HG03095 (cell line): ENCODE data around the gene MAML1.

Experiments
- ATAC-seq: cut with Tn5 transposase; IDR thresholded peaks from one replicate; pipeline ENCODE4 v1.9.1; 2021; ENCODE audit warnings: moderate library complexity; ENCODE audit not compliant: unreplicated experiment

Gene MAML1

GRCh38 chr5:179803651-179804554 lies 71.3 kb downstream of the MAML1 start:
- no peak for ATAC-seq

GRCh38 chr5:179804555-179804947 lies 71.9 kb downstream of the MAML1 start:
- no peak for ATAC-seq

DNA sequence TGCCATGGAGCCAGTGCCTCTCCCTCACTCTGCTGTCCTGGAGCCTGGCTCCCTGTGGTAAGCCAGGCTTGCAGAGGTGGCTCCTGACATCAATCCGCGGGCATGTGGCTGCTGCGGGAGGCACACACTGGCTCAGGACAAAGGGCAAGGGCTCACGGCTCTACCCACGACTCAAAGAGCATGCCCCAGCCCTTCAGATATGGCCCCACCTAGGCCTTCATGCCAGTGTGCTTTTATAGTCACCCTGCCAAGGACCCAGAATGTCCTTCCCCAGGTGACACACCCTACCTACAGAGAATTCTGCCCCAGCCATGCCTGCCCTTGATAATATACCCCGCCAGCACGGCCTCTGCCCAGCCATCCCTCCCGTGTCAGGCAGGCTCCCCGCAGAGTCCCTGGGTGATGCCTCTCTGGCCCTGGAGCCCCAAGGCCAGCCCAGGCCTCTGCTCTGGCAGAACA lies 72.5 kb downstream of the MAML1 start:
- no peak for ATAC-seq

DNA sequence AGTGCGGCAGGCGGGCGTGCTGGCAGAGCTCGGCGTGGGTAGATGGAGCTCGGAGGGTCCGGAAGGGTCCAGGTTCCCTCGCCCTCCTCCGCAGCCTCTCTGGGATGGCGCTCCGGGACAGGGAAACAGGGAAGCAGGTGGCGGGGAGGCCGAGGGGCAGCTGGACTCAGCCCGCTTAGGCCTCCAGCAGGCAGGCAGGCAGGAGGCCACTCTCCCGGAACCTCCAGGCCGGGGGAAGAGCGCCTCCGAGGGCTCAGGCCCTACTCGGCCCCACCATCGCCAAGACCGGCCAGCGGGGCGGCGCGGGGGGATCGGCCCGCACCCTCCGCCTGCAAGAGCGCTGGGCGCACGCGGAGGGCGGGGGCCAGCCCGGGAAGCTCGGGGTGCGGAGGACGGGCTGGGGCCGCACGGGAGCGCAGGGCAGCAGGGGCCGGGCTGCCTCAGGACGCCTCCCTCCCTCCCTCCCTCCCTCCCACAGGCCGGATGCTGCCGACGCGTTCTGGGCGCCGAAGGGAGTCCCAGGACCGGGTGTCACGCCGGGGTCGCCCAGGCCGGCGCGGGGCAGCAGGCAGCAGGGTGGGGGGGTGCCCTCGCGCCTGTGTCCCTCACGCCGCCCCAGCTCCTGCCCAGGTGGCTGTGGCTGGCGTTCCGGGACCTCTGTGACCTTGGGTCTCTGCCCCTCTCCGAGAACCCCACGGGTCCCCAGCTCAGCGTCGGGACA lies 73.1 kb downstream of the MAML1 start:
- peak; percentile 22 for ATAC-seq

DNA sequence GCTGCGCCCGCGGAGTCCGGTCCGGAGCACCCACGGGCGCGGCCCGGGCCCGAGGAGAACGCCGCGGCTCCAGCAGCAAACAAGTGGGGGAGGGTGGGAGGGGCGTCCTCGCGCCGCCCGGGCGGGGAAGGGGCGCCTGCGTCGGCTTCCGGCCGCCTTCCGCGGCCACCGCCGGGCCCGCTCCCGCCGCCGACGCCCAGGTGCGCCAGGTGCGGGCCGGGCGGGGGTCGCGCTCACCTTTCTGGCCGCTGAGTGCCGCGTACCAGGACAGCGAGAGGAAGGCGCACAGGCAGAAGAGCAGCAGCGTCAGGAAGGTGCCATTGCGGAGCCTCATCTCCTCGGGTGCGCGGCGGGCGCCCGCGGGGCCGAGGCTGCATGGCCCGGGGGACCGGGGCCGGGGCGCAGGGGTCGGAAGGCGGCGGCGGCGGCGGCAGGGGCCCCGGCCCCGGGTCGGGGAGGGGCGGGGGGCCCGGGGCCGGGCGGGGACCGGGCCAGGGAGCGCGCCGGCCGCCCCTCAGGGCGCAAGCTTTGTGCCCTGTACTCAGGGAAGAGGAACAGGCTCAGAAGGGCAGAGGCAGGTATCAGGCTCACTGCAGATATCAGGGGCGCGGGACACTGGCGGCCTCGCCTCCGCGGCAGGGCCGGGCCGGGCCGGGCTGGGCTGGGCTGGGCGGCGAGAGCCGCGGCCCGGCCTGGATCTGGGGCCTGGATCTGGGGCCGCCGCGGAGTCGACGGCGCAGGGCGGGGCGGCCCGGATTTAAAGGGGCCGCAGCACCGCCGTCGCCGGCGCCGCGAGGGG lies 73.8 kb downstream of the MAML1 start, which contains the start of gene MGAT4B:
TSS of gene MGAT4B (minus strand) at position 617 of the 799 bp plus-strand sequence. CDS start at position 334, 283 bp downstream.
- ATAC-seq = peak; percentile 55

DNA sequence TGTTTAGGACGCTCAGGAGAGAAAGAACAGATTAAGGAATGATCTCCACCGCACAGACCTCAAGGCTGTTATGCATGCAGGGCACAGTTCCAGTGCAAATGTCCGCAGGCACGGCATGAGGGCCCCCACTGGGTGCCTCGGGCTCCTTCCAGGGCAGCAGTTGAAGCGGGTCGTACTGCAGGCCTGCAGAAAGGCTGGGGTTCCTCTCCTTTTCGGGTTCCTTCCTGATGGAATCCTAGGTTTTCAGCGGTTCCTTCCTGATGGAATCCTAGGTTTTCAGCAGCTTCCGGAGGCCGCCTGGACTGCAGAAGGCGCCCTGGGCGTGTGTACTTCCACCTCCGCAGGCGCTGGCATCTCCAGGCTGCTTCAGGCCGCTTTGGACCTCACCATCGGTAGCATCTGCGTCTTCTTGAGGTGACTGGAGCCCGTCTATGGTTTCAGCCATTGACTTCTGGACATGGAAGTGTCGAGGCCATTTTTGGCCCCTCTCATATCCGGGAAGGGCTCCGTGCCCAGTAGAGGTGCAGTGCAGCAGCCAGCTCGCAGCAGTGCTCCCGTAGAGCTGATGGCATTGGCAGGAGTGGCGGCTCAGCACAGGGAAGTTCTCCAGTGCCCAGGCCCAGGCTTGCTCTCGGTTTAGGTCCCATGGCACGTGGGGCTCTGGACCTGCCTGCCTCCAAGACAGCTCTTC lies 79.7 kb downstream of the MAML1 start:
- ATAC-seq = no peak

DNA sequence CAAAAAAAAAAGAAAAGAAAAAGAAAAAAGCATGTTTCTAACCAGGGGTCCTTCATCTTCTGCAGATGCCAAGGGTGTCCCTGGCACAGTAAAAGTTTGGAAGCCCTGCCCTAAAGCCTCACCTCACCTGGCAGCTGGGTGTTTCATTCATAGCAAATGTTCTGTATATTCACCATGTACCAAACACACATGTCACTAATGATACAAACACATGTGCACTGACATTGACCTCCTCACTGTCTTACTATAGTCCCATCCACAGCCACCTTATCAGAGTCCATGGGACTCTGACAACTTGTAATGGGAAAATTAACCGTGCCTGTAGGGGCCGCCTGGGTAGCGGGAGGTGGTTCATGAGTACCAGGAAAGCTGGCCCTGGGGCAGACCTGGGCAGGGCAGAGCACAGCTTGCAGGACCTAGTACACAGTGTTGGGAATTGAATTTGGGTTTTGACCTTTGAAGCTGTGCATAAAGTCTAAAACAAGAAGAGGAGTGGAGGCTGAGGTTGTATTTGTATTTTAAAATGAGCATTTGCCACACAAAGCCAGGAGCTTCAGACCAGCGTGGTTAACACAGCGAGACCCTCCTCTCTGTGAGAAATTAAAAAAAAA lies 80.5 kb downstream of the MAML1 start:
- ATAC-seq = no peak

DNA sequence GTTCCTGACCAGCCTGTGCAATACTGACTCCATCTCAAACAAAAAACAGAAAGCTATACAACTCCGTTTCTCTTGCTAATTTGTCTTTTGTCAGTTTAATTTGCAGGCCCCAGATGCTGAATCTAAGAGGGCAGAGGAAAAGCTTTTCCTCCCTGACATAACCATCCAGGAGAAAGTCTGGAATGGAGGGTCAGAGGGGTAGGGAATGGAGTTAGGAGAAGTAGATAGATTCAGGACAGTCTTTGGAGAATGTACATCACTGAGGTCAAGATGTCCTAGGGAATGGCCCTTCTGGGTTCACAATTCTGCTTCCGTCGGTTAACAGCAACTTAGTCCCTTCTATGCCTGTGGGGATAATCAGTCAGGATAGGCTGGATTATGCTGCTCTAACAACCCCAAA lies 81.5 kb downstream of the MAML1 start:
- no peak for ATAC-seq

DNA sequence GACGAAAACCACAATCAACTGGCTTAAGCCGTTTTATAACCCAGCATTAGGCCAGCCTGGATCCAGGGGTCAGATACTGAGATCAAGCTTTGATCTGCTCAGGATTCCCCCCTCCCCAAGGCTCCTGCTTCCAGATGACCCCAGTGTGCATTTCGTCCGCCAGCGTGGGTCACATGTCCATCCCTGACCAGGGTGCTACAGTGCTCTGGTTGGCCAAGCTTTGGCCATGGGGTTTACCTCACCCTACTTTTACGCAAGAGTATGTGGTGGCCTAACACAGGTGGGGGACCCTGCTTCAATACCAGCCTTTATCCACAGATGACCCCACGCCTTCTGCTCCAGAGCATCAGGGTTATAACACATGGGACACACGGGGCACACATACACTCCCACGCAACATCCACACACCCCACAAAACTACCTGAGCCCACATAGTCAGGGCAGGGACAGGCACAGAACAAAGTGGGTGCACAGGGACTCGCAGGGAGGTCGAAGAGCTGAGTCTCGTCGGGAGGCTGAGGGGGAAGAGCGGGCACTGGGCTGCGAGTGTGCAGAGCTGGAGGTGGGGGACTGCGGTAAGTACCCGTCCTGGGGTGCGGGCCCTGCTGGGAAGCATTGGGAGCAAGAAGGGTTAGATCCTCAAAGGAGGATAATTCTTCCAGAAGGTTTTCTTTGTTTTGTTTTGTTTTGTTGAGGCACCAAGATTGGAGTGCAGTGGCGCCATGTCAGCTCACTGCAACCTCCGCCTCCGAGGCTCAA lies 83.0 kb downstream of the MAML1 start:
- no peak for ATAC-seq

- no peak for ATAC-seq
These were observed 83.8 kb downstream of the MAML1 start for GRCh38 chr5:179816401-179816795.

GRCh38 chr5:179816796-179817469 lies 84.3 kb downstream of the MAML1 start:
- ATAC-seq = no peak

DNA sequence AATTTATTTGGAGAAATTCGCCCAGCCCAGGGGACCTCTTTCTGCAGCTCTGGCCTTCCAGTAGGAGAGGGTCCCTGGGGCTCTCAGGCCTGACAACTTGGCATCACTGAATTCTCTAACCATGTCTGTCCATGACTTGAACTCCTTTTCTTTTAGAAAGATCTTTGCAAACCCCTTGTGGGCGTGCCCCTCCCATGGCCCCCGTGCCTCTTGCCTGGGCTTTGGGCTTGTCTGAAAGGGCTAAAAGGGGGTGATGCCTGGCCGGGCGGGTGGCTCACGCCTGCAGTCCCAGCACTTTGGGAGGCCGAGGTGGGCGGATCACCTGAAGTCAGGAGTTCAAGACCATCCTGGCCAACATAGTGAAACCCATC lies 84.8 kb downstream of the MAML1 start:
- no peak for ATAC-seq

- no peak for ATAC-seq
These were observed 85.5 kb downstream of the MAML1 start for GRCh38 chr5:179817890-179818745.

DNA sequence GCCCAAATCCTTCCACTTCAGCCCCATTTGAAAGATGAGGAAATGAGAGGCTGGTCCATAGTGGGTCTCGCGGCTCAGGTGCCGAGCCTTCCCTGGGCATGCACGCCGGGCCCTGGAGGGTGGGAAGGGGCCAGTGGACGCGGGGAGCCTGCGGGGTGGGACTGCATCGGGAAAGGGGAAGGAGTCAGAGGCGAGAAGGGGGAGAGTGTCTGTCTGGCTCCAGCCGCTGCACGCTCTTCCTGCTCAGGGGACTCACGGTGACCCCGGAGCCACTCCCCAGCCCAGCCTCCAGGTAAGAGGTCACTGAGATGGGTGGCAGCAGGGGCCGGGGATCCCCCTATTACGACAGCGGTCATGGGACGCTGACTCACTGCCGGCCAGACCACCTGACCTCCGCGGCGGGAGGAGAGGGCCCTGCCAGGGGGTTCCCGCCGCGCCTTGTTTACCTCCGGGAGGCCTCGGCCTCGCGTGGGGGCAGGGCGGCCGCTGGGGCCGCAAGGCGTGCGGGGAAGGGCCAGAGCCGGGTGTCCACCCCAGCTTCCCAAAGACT lies 86.2 kb downstream of the MAML1 start:
- peak; percentile 69 for ATAC-seq

GRCh38 chr5:179819296-179820126 lies 86.9 kb downstream of the MAML1 start:
- no peak for ATAC-seq

DNA sequence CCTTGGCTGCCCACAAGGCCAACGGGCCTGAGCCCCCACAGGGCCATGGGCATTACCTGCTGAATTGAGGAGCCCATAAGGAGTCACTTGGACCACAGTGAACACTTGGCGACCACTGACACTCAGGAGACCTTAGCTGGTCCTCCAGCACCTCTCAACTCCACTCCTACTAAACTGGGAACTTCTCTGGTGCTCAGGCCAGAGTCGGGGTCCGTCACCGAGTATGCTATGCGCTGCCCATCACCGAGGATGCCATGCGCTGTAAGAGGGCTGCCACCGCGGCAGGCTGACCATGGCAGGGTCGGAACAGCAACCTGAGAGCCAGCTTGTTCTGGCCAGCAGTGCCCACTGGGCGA lies 87.5 kb downstream of the MAML1 start:
- ATAC-seq = no peak
